Measurements from ENCODE around the gene ITPR1.

DNA sequence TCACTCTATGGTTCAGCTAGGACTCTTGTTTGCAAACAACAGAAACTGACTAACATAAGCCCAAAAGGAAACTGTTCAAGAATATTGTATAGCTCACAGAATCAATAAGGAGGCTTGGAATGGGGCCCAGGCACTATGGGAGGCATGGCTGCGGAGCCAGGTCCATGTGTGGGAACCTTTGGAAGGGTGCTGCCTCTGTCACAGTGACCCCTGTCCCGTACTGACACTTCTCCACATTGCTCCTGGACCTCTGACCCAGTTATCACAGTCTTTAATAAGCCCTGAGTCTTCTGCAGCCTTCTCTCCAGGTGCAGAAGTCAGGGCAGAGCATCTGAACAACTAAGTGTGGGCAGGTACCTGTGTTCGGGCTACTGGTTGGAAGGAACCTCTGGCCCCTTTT is 121.8 kb downstream of the ITPR1 start:
- TF ChIP-seq POLR2AphosphoS5 (IDR thresholded peaks at IDR 0.05; ENCODE audit: borderline replicate concordance, low read depth, low read length): no peak
- TF ChIP-seq EZH2 (IDR thresholded peaks at IDR 0.05): no peak
- TF ChIP-seq FOXP2 (optimal IDR thresholded peaks at IDR 0.05; ENCODE audit: control extremely low read depth, extremely low read length, insufficient read depth): no peak

All from SK-N-MC (cell line).